GM13977 (cell line): ENCODE results near the gene APC.

Experiments
- DNase-seq: peaks from one replicate; pipeline ENCODE4 v3.0.0; 2012; ENCODE audit warnings: low spot score
- CTCF ChIP-seq: IDR thresholded peaks from 2 replicates; pipeline ENCODE4 v1.5.1; 2012; ENCODE audit warnings: mild to moderate bottlenecking, control low read depth; ENCODE audit not compliant: insufficient read depth; ENCODE audit errors: extremely low read depth, missing control alignments
- in situ Hi-C: fragments of 300-500 bp; cut with MboI; formaldehyde crosslinking; loops from one replicate; pipeline ENCODE4 v1.12.0; 2022; ENCODE audit warnings: low sequenced_read_pairs, low pct_unique_long_range_greater_than_20kb, mixed read lengths, inconsistent platforms; ENCODE audit not compliant: unreplicated experiment

Gene APC

DNA sequence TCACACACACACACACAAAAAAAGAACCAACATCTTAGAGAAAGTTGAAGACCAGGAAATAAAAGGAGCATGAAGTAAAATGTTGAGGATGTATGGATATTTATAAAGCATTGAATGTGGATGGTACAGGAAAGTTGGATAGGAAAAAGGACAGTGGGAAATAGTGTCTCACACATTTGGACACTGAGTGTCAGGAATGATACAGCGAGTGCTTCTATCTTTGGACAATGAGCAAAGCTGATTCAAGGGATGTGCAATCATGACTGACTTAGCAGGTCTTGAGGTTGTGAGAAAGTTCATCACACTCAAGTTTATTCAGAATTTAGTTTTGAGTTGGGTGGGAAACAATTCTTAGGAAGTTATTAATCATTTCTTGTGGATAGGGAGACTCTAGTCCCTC is 73.3 kb downstream of the APC start:
- no peak for DNase-seq
- in situ Hi-C loops = no loop called here
- no peak for TF ChIP-seq CTCF

DNA sequence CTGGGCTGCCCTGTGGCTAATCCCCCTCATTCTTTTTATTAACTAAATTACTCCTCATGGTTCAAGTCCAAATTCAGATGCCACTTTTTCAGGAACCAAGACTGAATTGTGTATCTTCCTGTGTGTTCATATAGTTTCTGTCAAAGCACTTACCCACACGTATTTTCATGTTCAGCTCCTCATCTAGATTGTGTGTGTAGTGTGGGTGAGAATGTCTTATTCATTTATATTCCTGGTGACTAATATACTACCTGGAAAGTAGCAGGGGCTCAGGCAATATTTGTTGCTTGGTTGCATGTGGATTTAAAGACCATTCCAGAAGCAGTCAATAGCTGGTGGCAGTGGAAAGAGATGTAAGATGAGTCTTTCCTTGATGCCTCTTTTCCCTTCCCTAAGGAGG is 74.9 kb downstream of the APC start:
- in situ Hi-C loops = no loop called here
- DNase-seq = no peak
- no peak for TF ChIP-seq CTCF

GRCh38 chr5:112820246-112820645 is 82.6 kb downstream of the APC start:
- DNase-seq = no peak
- in situ Hi-C loops = no loop called here
- TF ChIP-seq CTCF = no peak

DNA sequence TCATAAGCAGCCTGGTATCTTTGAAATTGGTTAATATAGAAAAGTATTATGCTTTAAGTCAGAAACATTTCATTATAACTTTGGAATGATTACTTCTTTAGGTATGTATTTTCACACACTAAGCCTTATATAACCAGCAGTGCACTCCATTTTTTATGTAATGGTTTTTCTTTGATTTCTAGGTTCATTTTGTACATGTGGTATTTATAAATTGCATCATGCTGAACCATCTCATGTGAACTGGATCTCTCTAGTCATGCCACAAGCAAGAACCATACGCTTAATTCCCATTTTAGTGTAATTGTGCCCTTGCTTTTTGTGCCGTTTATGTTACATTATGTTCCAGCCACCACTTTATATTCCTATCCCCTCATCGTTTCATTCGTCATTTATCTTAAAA is 84.8 kb downstream of the APC start:
- no peak for DNase-seq
- TF ChIP-seq CTCF = no peak
- in situ Hi-C loops = no loop called here

DNA sequence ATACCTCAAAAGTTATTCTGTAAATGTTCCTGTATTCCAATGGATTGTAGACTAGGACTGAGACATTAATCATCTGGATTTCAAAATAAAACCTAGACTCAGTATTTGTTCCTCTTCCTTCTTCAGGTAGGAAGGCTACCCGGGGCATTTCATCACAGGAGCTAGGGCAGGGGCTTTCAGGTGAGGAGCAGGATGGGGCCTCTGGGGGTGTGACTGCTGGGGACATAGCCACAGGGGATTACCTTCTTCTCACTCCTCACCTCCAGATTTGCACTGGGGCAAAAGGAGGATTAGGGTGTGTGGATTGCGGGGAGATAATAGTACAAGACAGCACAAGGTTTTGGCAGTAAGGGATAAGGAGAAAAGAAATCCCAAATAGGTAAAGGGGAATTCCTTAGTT is 85.5 kb downstream of the APC start:
- in situ Hi-C loops = no loop called here
- no peak for TF ChIP-seq CTCF

DNA sequence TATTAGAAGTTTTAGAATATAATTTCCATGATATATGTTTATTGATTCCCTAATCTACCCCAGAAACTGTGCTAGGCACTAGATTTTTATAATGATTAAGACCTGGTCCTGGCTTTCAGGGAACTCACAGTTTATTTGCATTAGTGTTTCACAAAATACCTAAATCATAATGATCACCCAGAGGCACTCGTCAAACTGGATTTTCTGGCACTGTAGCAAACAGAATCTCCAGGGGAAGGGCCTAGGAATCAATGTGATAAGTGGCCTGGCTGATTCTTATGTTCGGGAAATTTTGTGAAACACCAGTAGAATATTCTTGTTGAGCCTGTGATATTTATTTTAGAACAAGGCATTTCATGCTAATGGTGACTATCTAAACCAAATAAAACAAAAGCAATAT is 86.0 kb downstream of the APC start:
- in situ Hi-C loops = no loop called here
- no peak for DNase-seq
- no peak for TF ChIP-seq CTCF

More for the DNA sequence above, 85.5 kb downstream of the APC start:
- no peak for DNase-seq

- TF ChIP-seq CTCF = no peak
- no peak for DNase-seq
- in situ Hi-C loops = no loop called here
Measured at GRCh38 chr5:112824197-112824596, 86.5 kb downstream of the APC start.
